Chondrocyte (in vitro differentiated cells): Measurements from ENCODE around the gene TASP1. TPM values are rescaled to one million over a fixed set of nuclear protein-coding genes. Genes with fewer than 3 reads are reported as not detected.
A peak's percentile ranks its signal among the peaks of the same experiment; 100 is the strongest.

Experiments used
- DNase-seq: peaks from one replicate; pipeline ENCODE4 v3.0.0; 2021; ENCODE audit warnings: mixed read lengths, low spot score
- H3K27ac Mint-ChIP-seq: one replicate; pipeline ENCODE4 v1.8.0; 2021; ENCODE audit warnings: mild to moderate bottlenecking, moderate library complexity, mixed read lengths; ENCODE audit not compliant: unreplicated experiment
- H3K27me3 Mint-ChIP-seq: 2 replicates; pipeline ENCODE4 v1.8.0; 2021; ENCODE audit warnings: low read depth, mixed read lengths
- H3K36me3 Mint-ChIP-seq: 2 replicates; pipeline ENCODE4 v1.8.0; 2021; ENCODE audit warnings: low read depth, mixed read lengths
- H3K4me1 Mint-ChIP-seq: 2 replicates; pipeline ENCODE4 v1.8.0; 2021; ENCODE audit warnings: low read depth, mild to moderate bottlenecking, mixed read lengths
- H3K4me3 Mint-ChIP-seq: one replicate; pipeline ENCODE4 v1.8.0; 2021; ENCODE audit warnings: mild to moderate bottlenecking, moderate library complexity, mixed read lengths; ENCODE audit not compliant: unreplicated experiment
- H3K9me3 Mint-ChIP-seq: 2 replicates; pipeline ENCODE4 v1.8.0; 2021; ENCODE audit warnings: low read depth, mixed read lengths
- CTCF ChIP-seq: fragments of 200-600 bp; sonication (generic); IDR thresholded peaks from 2 replicates; pipeline ENCODE4 v1.5.0; 2021; ENCODE audit warnings: antibody characterized with exemption, mild to moderate bottlenecking, moderate library complexity
- total RNA-seq: library from RNA; stranded (reverse); gene quantifications from 3 replicates; pipeline ENCODE4 v1.2.1, GENCODE V29; 2021

TASP1 gene
- total RNA-seq, 1 donor from 2014 or later: 9.0 TPM

GRCh38 chr20:13355941-13356486, 282.7 kb downstream of the TASP1 start:
- Mint-ChIP-seq H3K4me1 (peaks cover 11% of the 10 kb centered on the region), H3K36me3 (no peaks in the 10 kb centered on the region), H3K4me3 (no peak overlapping the region), H3K9me3 (no peaks in the 10 kb centered on the region), H3K27me3 (no peaks in the 10 kb centered on the region), H3K27ac (no peak overlapping the region)
- no peak for TF ChIP-seq CTCF
- no peak for DNase-seq

- no peak overlapping the region for H3K27ac Mint-ChIP-seq
- peaks cover 11% of the 10 kb centered on the region for H3K4me1 Mint-ChIP-seq
- H3K27me3 Mint-ChIP-seq: no peaks in the 10 kb centered on the region
- H3K36me3 Mint-ChIP-seq: no peaks in the 10 kb centered on the region
- H3K4me3 Mint-ChIP-seq: no peak overlapping the region
- TF ChIP-seq CTCF: no peak
- no peak for DNase-seq
- H3K9me3 Mint-ChIP-seq: no peaks in the 10 kb centered on the region
Observed at GRCh38 chr20:13355411-13355810, 283.3 kb downstream of the TASP1 start.

GRCh38 chr20:13353261-13353945, 285.3 kb downstream of the TASP1 start:
- no peak overlapping the region for H3K4me3 Mint-ChIP-seq
- no peak for TF ChIP-seq CTCF
- no peaks in the 10 kb centered on the region for H3K27me3 Mint-ChIP-seq
- H3K9me3 Mint-ChIP-seq: no peaks in the 10 kb centered on the region
- DNase-seq: no peak
- no peaks in the 10 kb centered on the region for H3K36me3 Mint-ChIP-seq
- H3K27ac Mint-ChIP-seq: peak overlapping the region; percentile 19
- H3K4me1 Mint-ChIP-seq: peaks cover 23% of the 10 kb centered on the region

- H3K27me3 Mint-ChIP-seq: no peaks in the 10 kb centered on the region
Observed at GRCh38 chr20:13349235-13349604, 289.5 kb downstream of the TASP1 start.

More at GRCh38 chr20:13349235-13349604, 289.5 kb downstream of the TASP1 start:
- peaks cover 50% of the 10 kb centered on the region for H3K4me1 Mint-ChIP-seq
- H3K4me3 Mint-ChIP-seq: peak overlapping the region; percentile 49
- no peaks in the 10 kb centered on the region for H3K36me3 Mint-ChIP-seq
- no peak for DNase-seq
- TF ChIP-seq CTCF: no peak
- H3K9me3 Mint-ChIP-seq: no peaks in the 10 kb centered on the region
- H3K27ac Mint-ChIP-seq: peak overlapping the region; percentile 84
